ENCODE data around the gene ERVFRD-1.

DNA sequence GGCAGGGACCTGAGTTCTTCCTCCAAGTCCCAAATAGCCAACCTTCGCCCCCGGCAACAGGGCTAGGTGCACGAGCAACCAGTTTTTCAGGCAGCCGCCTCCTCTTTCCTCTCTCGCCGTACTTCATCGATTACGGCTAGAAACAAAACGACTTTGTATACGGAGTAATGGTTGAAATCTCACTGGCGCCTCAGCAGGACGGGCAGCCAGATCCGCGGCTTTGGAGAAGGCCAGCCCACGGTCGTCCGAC, 18.2 kb downstream of the ERVFRD-1 start:
- no peak for TF ChIP-seq TCF12 (IDR thresholded peaks at IDR 0.05)
- TF ChIP-seq TCF12 (CRISPR knock-in tag; IDR thresholded peaks at IDR 0.05), result no peak
- no peak for TF ChIP-seq ZNF660 (CRISPR knock-in tag; IDR thresholded peaks at IDR 0.05; ENCODE audit: borderline replicate concordance, low read depth)
- TF ChIP-seq, protein P1, sequence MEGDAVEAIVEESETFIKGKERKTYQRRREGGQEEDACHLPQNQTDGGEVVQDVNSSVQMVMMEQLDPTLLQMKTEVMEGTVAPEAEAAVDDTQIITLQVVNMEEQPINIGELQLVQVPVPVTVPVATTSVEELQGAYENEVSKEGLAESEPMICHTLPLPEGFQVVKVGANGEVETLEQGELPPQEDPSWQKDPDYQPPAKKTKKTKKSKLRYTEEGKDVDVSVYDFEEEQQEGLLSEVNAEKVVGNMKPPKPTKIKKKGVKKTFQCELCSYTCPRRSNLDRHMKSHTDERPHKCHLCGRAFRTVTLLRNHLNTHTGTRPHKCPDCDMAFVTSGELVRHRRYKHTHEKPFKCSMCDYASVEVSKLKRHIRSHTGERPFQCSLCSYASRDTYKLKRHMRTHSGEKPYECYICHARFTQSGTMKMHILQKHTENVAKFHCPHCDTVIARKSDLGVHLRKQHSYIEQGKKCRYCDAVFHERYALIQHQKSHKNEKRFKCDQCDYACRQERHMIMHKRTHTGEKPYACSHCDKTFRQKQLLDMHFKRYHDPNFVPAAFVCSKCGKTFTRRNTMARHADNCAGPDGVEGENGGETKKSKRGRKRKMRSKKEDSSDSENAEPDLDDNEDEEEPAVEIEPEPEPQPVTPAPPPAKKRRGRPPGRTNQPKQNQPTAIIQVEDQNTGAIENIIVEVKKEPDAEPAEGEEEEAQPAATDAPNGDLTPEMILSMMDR (CRISPR knock-in tag; IDR thresholded peaks at IDR 0.05), result no peak
- no peak; a peak in 1 of 4 replicates for TF ChIP-seq EP300 (IDR thresholded peaks at IDR 0.05; ENCODE audit: low read depth in 2 of 2, low read length in 2 of 2)
- no peak for TF ChIP-seq EP300 (CRISPR knock-in tag; IDR thresholded peaks at IDR 0.05; ENCODE audit: borderline replicate concordance)
- TF ChIP-seq PAX8 (CRISPR knock-in tag; IDR thresholded peaks at IDR 0.05; ENCODE audit: borderline replicate concordance), result no peak
- TF ChIP-seq MAFK (conservative IDR thresholded peaks at IDR 0.05 in 1 of 2, IDR thresholded peaks at IDR 0.05 in 1 of 2; ENCODE audit: low read length in 2 of 2), result no peak

Data from HepG2 (cell line).